ENCODE measurements around the gene SYT1.

DNA sequence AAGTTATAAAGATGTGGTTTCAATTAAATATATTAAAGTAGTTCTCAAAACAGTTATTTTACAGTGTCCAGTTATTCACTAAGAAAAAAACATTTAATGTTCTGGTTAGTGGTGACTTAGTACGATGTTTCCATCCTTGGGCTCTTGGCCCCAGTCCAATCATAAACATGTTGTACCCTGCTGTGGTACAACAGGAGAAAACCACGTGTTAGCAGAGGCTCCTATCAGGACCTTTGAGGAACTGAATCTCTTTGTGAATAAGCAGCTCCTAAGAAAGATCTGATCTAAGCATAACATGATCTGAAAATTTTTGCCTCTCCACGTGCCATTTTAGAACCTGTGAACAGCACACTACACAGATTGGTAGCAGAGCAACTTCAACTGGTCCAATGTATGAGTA lies 234.0 kb downstream of the SYT1 start:
- TF ChIP-seq SP1 (IDR thresholded peaks at IDR 0.05) (no peak), RAD21 (IDR thresholded peaks at IDR 0.05) (no peak), FOXA2 (IDR thresholded peaks at IDR 0.05) (no peak)
- TF ChIP-seq, protein P1, sequence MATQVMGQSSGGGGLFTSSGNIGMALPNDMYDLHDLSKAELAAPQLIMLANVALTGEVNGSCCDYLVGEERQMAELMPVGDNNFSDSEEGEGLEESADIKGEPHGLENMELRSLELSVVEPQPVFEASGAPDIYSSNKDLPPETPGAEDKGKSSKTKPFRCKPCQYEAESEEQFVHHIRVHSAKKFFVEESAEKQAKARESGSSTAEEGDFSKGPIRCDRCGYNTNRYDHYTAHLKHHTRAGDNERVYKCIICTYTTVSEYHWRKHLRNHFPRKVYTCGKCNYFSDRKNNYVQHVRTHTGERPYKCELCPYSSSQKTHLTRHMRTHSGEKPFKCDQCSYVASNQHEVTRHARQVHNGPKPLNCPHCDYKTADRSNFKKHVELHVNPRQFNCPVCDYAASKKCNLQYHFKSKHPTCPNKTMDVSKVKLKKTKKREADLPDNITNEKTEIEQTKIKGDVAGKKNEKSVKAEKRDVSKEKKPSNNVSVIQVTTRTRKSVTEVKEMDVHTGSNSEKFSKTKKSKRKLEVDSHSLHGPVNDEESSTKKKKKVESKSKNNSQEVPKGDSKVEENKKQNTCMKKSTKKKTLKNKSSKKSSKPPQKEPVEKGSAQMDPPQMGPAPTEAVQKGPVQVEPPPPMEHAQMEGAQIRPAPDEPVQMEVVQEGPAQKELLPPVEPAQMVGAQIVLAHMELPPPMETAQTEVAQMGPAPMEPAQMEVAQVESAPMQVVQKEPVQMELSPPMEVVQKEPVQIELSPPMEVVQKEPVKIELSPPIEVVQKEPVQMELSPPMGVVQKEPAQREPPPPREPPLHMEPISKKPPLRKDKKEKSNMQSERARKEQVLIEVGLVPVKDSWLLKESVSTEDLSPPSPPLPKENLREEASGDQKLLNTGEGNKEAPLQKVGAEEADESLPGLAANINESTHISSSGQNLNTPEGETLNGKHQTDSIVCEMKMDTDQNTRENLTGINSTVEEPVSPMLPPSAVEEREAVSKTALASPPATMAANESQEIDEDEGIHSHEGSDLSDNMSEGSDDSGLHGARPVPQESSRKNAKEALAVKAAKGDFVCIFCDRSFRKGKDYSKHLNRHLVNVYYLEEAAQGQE (IDR thresholded peaks at IDR 0.05), result no peak
- TF ChIP-seq, protein P2, sequence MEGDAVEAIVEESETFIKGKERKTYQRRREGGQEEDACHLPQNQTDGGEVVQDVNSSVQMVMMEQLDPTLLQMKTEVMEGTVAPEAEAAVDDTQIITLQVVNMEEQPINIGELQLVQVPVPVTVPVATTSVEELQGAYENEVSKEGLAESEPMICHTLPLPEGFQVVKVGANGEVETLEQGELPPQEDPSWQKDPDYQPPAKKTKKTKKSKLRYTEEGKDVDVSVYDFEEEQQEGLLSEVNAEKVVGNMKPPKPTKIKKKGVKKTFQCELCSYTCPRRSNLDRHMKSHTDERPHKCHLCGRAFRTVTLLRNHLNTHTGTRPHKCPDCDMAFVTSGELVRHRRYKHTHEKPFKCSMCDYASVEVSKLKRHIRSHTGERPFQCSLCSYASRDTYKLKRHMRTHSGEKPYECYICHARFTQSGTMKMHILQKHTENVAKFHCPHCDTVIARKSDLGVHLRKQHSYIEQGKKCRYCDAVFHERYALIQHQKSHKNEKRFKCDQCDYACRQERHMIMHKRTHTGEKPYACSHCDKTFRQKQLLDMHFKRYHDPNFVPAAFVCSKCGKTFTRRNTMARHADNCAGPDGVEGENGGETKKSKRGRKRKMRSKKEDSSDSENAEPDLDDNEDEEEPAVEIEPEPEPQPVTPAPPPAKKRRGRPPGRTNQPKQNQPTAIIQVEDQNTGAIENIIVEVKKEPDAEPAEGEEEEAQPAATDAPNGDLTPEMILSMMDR (IDR thresholded peaks at IDR 0.05; ENCODE audit: low read depth, low read length, missing input control), result no peak

Measured in liver (tissue), 3 donors.